ENCODE results near the gene MFSD12.

Gene MFSD12

GRCh38 chr19:3505598-3506383 is 51.6 kb downstream of the MFSD12 start, which contains the start of gene FZR1:
Gene FZR1 (plus strand): TSS chr19:3506311. CDS start chr19:3522990, 16,679 bp downstream.
- DNase-seq, result peak; percentile 99 to 100

GRCh38 chr19:3504735-3505134 is 52.7 kb downstream of the MFSD12 start:
- no peak for DNase-seq

GRCh38 chr19:3503036-3503572 is 54.3 kb downstream of the MFSD12 start:
- no peak for DNase-seq

- no peak for DNase-seq
Measured at GRCh38 chr19:3501780-3502179, 55.6 kb downstream of the MFSD12 start.

- DNase-seq, result peak; percentile 96
Measured at GRCh38 chr19:3500429-3501101, 56.8 kb downstream of the MFSD12 start, which contains the start of gene DOHH. Gene DOHH (minus strand): TSS chr19:3500674. CDS start chr19:3496814, 3,860 bp downstream.

GRCh38 chr19:3499738-3500428 is 57.5 kb downstream of the MFSD12 start:
- no peak for DNase-seq

GRCh38 chr19:3497757-3498520 is 59.4 kb downstream of the MFSD12 start:
- no peak for DNase-seq

- no peak for DNase-seq
Measured at GRCh38 chr19:3496392-3497273, 60.8 kb downstream of the MFSD12 start.

GRCh38 chr19:3494559-3494958 is 62.8 kb downstream of the MFSD12 start:
- peak; percentile 69 for DNase-seq
